HG03060 (cell line): Measurements from ENCODE around the gene TRPV3.

ENCODE experiments used
- ATAC-seq: cut with Tn5 transposase; IDR thresholded peaks from one replicate; pipeline ENCODE4 v1.9.1; 2021; ENCODE audit warnings: low read depth, moderate number of reproducible peaks; ENCODE audit not compliant: unreplicated experiment

Gene TRPV3

GRCh38 chr17:3549610-3550162, 7.9 kb downstream of the TRPV3 start:
- no peak for ATAC-seq

GRCh38 chr17:3547628-3548027, 10.0 kb downstream of the TRPV3 start:
- no peak for ATAC-seq

GRCh38 chr17:3546997-3547396, 10.6 kb downstream of the TRPV3 start:
- ATAC-seq = no peak

- no peak for ATAC-seq
Measured at GRCh38 chr17:3546521-3546920, 11.1 kb downstream of the TRPV3 start.

- ATAC-seq = no peak
Measured at GRCh38 chr17:3545151-3545550, 12.5 kb downstream of the TRPV3 start.

GRCh38 chr17:3544365-3544764, 13.2 kb downstream of the TRPV3 start:
- ATAC-seq = no peak

- ATAC-seq = no peak
Measured at GRCh38 chr17:3543453-3543852, 14.2 kb downstream of the TRPV3 start.

- no peak for ATAC-seq
Measured at GRCh38 chr17:3542410-3543088, 15.1 kb downstream of the TRPV3 start.

- ATAC-seq = no peak
Measured at GRCh38 chr17:3539881-3540540, 17.6 kb downstream of the TRPV3 start.

- ATAC-seq = no peak
Measured at GRCh38 chr17:3536716-3537115, 20.9 kb downstream of the TRPV3 start.

- no peak for ATAC-seq
Measured at GRCh38 chr17:3535253-3535995, 22.2 kb downstream of the TRPV3 start.

GRCh38 chr17:3534881-3535252, 22.7 kb downstream of the TRPV3 start:
- ATAC-seq = no peak

GRCh38 chr17:3533752-3534151, 23.9 kb downstream of the TRPV3 start:
- ATAC-seq = no peak

- no peak for ATAC-seq
Measured at GRCh38 chr17:3532859-3533142, 24.8 kb downstream of the TRPV3 start.

GRCh38 chr17:3532106-3532858, 25.3 kb downstream of the TRPV3 start:
- ATAC-seq = no peak

GRCh38 chr17:3531266-3532101, 26.1 kb downstream of the TRPV3 start:
- no peak for ATAC-seq

GRCh38 chr17:3529817-3530741, 27.5 kb downstream of the TRPV3 start:
- ATAC-seq = no peak

GRCh38 chr17:3528880-3529511, 28.6 kb downstream of the TRPV3 start:
- no peak for ATAC-seq
